Endothelial cell of umbilical vein (primary cell): Measurements from ENCODE around the gene KCNH5. TPM values are rescaled to one million over a fixed set of nuclear protein-coding genes. Genes with fewer than 3 reads are reported as not detected.

ENCODE experiments used
- BruUV-seq: library from RNA; stranded (reverse); fragments of 400-500 nt; replicated peaks from 2 replicates; lab custom pipeline; 2021; lab: Mats Ljungman, UMichigan
- CTCF ChIA-PET: fragments of 300-600, 350-600 bp; sonication (Branson Sonifier 250); formaldehyde crosslinking; loops from one replicate; lab custom pipeline; 2021; ENCODE audit warnings: antibody characterized with exemption, inconsistent platforms; lab: Charles Lee
- POLR2A ChIA-PET: fragments of 300-600, 350-600 bp; sonication (Branson Sonifier 250); formaldehyde crosslinking; loops from one replicate; lab custom pipeline; 2021; ENCODE audit warnings: antibody characterized with exemption, inconsistent platforms; lab: Charles Lee
- DNase-seq: peaks from one replicate; pipeline ENCODE4 v3.0.0-alpha.2; 2011; ENCODE audit warnings: low read depth, low spot score
- FAIRE-seq: peaks from 2 replicates; lab custom pipeline; 2011; peaks lifted over from hg19 to GRCh38; lab: Jason Lieb, UNC
- H2AFZ ChIP-seq: 2 replicates; pipeline ENCODE4 v1.6.0; 2012; ENCODE audit warnings: low read depth, low read length, control low read depth, inconsistent platforms
- H3K27ac ChIP-seq: 2 replicates; pipeline ENCODE4 v1.5.1; 2011; ENCODE audit warnings: low read depth, mild to moderate bottlenecking, control low read depth, low read length, moderate library complexity; ENCODE audit not compliant: insufficient read depth
- H3K27me3 ChIP-seq, 2 experiments: 2 replicates each; pipeline versions ENCODE4 v1.6.0 to v1.6.1; 2011; ENCODE audit warnings: low read length in 2 of 2, mixed read lengths in 1 of 2; ENCODE audit not compliant: control insufficient read depth in 2 of 2, insufficient read depth in 2 of 2
- H3K36me3 ChIP-seq, 2 experiments: 2 replicates in 1 of 2; 3 replicates in 1 of 2; pipeline ENCODE4 v1.5.1; 2011; ENCODE audit warnings: low read length in 2 of 2, mild to moderate bottlenecking in 1 of 2, moderate library complexity in 1 of 2; ENCODE audit not compliant: control insufficient read depth in 2 of 2, insufficient read depth in 2 of 2; ENCODE audit errors: extremely low read depth in 1 of 2
- H3K4me1 ChIP-seq: 3 replicates; pipeline ENCODE4 v1.5.1; 2011; ENCODE audit warnings: mild to moderate bottlenecking, low read length; ENCODE audit not compliant: control insufficient read depth, insufficient read depth; ENCODE audit errors: extremely low read depth
- H3K4me2 ChIP-seq: 2 replicates; pipeline ENCODE4 v1.6.1; 2011; ENCODE audit warnings: low read length, control low read depth, mixed read lengths; ENCODE audit not compliant: insufficient read depth
- H3K4me3 ChIP-seq, 3 experiments: fragments of 200-600 bp in 1 of 3; sonication (generic), shearing (Covaris generic) in 1 of 3; replicated peaks in 1 of 3; 2 replicates each; pipeline ENCODE4 v1.5.1; 2011 to 2016; ENCODE audit warnings: control low read depth in 3 of 3, low read length in 3 of 3, mild to moderate bottlenecking in 2 of 3, inconsistent platforms in 1 of 3, low read depth in 1 of 3, moderate library complexity in 1 of 3; ENCODE audit not compliant: insufficient read depth in 1 of 3
- H3K79me2 ChIP-seq: 2 replicates; pipeline ENCODE4 v1.6.0; 2012; ENCODE audit warnings: low read length, inconsistent platforms; ENCODE audit not compliant: control insufficient read depth, insufficient read depth
- H3K9ac ChIP-seq: replicated peaks from 2 replicates; pipeline ENCODE3; 2011; ENCODE audit warnings: low read length, control low read depth; ENCODE audit not compliant: insufficient read depth; ENCODE audit errors: extremely low read depth
- H3K9me1 ChIP-seq: replicated peaks from 3 replicates; pipeline ENCODE4 v1.6.0; 2011; ENCODE audit warnings: mild to moderate bottlenecking, low read length; ENCODE audit not compliant: control insufficient read depth, insufficient read depth; ENCODE audit errors: extremely low read depth
- H3K9me3 ChIP-seq: replicated peaks from 2 replicates; pipeline ENCODE4 v1.5.1; 2012; ENCODE audit warnings: low read length, inconsistent platforms; ENCODE audit not compliant: control insufficient read depth, insufficient read depth
- H4K20me1 ChIP-seq: replicated peaks from 2 replicates; pipeline ENCODE3; 2011; ENCODE audit warnings: mild to moderate bottlenecking, low read length; ENCODE audit not compliant: control insufficient read depth, insufficient read depth; ENCODE audit errors: extremely low read depth
- EZH2 ChIP-seq: IDR thresholded peaks from 2 replicates; pipeline ENCODE4 v1.6.1; 2012; ENCODE audit warnings: borderline replicate concordance, low read depth, mild to moderate bottlenecking, moderate library complexity, low read length, inconsistent platforms; ENCODE audit not compliant: severe bottlenecking
- FOS ChIP-seq: IDR thresholded peaks from 2 replicates; pipeline ENCODE4 v1.6.1; 2011; ENCODE audit warnings: mild to moderate bottlenecking, low read length, moderate library complexity, borderline replicate concordance; ENCODE audit not compliant: insufficient read depth
- GATA2 ChIP-seq: IDR thresholded peaks from 2 replicates; pipeline ENCODE4 v1.7.0; 2011; ENCODE audit warnings: low read depth, mild to moderate bottlenecking, moderate library complexity, mixed read lengths, low read length; ENCODE audit not compliant: insufficient read length, insufficient read depth
- JUN ChIP-seq: IDR thresholded peaks from 2 replicates; pipeline ENCODE4 v1.6.1; 2011; ENCODE audit warnings: borderline replicate concordance, low read depth; ENCODE audit not compliant: insufficient read length, insufficient read depth
- MYC ChIP-seq: IDR thresholded peaks from one replicate; pipeline ENCODE4 v1.6.1; 2011; ENCODE audit warnings: mild to moderate bottlenecking, low read depth, low read length
- POLR2A ChIP-seq: IDR thresholded peaks from 2 replicates; pipeline ENCODE4 v1.6.1; 2012; ENCODE audit warnings: low read depth, mild to moderate bottlenecking, control low read depth, low read length
- POLR2AphosphoS5 ChIP-seq: IDR thresholded peaks from 2 replicates; pipeline ENCODE4 v1.6.1; 2012; ENCODE audit warnings: low read depth, mild to moderate bottlenecking, control low read depth, low read length, moderate library complexity; ENCODE audit not compliant: insufficient read depth
- dilution Hi-C: fragments of 300-500 bp; cut with MboI; formaldehyde crosslinking; loops from one replicate; pipeline ENCODE4 v1.15.0; 2019; ENCODE audit warnings: low sequenced_read_pairs; ENCODE audit not compliant: extremely low pct_ligation_motif_present
- intact Hi-C: fragments of 100-400 bp; cut with micrococcal nuclease; formaldehyde crosslinking; loops from one replicate; pipeline ENCODE4 v1.10.0; 2022
- polyA plus RNA-seq, 4 experiments: library from polyadenylated mRNA; depleted of rRNA in 3 of 4; stranded (reverse) in 3 of 4; unstranded in 1 of 4; fragments of >200 nt; gene quantifications; 2 replicates each; pipeline versions ENCODE4 v1.2.1 to v1.2.3, GENCODE V29; 2011 to 2012; ENCODE audit warnings: missing spikeins in 1 of 4
- total RNA-seq: library from RNA; stranded (reverse); gene quantifications from 2 replicates; pipeline ENCODE4 v1.2.3, GENCODE V29; 2021
- TF ChIP-seq, protein P1 (sequence below): IDR thresholded peaks from 2 replicates; pipeline ENCODE4 v1.6.1; 2011; ENCODE audit not compliant: insufficient read depth, insufficient read length
- TF ChIP-seq, protein P2 (sequence below), 2 donors: IDR thresholded peaks; 1 replicate in 1 of 2; 2 replicates in 1 of 2; pipeline ENCODE4 v1.5.1; 2011; ENCODE audit warnings: low read length in 2 of 2, mild to moderate bottlenecking in 2 of 2, moderate library complexity in 2 of 2, control low read depth in 1 of 2, inconsistent platforms in 1 of 2, low read depth in 1 of 2; ENCODE audit not compliant: insufficient read depth in 1 of 2; ENCODE audit errors: extremely low read depth in 1 of 2

The KCNH5 gene
- total and polyA plus RNA-seq, 2 donors (not counting 3 experiments of a cell fraction or from before 2014, with no cell fraction given) = not detected

DNA sequence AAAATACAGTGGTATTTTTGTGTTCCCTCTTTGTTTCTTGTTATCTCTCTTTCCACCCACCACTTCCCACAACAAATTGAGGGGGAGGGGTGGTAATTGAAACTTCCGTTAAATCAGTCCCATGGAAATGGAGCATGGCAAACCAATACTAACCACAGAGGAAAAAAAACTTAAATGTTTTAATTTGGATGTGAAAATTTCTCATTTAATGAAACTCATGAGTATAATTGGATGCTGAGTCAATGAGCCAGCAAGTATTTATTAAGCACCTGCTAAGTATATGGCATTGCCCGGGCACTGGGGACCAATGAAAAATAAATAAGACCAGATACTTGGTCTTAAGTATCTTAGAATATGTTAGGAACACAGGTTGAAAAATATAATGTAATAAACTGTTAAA is 147.5 kb downstream of the KCNH5 start:
- BruUV-seq = no TSS peak
- CTCF ChIA-PET = no interaction called here
- no peak overlapping the region for H3K4me3 ChIP-seq
- no peaks in the 10 kb centered on the region for H3K27me3 ChIP-seq
- no peak overlapping the region for H2AFZ ChIP-seq
- H3K4me1 ChIP-seq = no peaks in the 10 kb centered on the region
- no peaks in the 10 kb centered on the region for H3K9me3 ChIP-seq
- H3K9ac ChIP-seq = no peak overlapping the region
- no peak for FAIRE-seq
- H3K4me2 ChIP-seq = no peak overlapping the region
- POLR2A ChIA-PET = no interaction called here
- dilution Hi-C loops = no loop called here
- TF ChIP-seq GATA2 = no peak
- no peak for TF ChIP-seq MYC
- no peak for TF ChIP-seq JUN
- TF ChIP-seq POLR2A = no peak
- TF ChIP-seq POLR2AphosphoS5 = no peak
- no peak for TF ChIP-seq FOS
- TF ChIP-seq, protein P1, sequence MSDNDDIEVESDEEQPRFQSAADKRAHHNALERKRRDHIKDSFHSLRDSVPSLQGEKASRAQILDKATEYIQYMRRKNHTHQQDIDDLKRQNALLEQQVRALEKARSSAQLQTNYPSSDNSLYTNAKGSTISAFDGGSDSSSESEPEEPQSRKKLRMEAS = no peak
- TF ChIP-seq EZH2 = no peak
- TF ChIP-seq, protein P2, sequence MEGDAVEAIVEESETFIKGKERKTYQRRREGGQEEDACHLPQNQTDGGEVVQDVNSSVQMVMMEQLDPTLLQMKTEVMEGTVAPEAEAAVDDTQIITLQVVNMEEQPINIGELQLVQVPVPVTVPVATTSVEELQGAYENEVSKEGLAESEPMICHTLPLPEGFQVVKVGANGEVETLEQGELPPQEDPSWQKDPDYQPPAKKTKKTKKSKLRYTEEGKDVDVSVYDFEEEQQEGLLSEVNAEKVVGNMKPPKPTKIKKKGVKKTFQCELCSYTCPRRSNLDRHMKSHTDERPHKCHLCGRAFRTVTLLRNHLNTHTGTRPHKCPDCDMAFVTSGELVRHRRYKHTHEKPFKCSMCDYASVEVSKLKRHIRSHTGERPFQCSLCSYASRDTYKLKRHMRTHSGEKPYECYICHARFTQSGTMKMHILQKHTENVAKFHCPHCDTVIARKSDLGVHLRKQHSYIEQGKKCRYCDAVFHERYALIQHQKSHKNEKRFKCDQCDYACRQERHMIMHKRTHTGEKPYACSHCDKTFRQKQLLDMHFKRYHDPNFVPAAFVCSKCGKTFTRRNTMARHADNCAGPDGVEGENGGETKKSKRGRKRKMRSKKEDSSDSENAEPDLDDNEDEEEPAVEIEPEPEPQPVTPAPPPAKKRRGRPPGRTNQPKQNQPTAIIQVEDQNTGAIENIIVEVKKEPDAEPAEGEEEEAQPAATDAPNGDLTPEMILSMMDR (IDR thresholded peaks at IDR 0.05; ENCODE audit: extremely low read depth in 1 of 2, insufficient read depth in 1 of 2, low read depth in 1 of 2, low read length in 2 of 2) = no peak
- H3K27ac ChIP-seq = no peak overlapping the region
- intact Hi-C loops = no loop called here
- H4K20me1 ChIP-seq = no peaks in the 10 kb centered on the region
- DNase-seq = no peak
- no peaks in the 10 kb centered on the region for H3K36me3 ChIP-seq
- no peaks in the 10 kb centered on the region for H3K79me2 ChIP-seq
- H3K9me1 ChIP-seq = no peaks in the 10 kb centered on the region
